Stimulated activated CD8-positive, alpha-beta memory T cell treated with anti-CD3 and anti-CD28 coated beads, Interleukin-2, amount 100 ng/mL, for 48 hours (primary cell): ENCODE measurements around the gene PPM1G.
"Not testable (repeated sequence)": the region's sequence is repeated elsewhere in the genome, so short reads cannot be mapped to it uniquely, and the experiment has no call there.

Experiments
- DNase-seq, 2 donors: peaks; one replicate each; pipeline ENCODE4 v3.0.0-alpha.2; 2020; ENCODE audit warnings: low read depth in 2 of 2

Gene PPM1G

GRCh38 chr2:27409321-27410073, at the start of gene PPM1G:
Gene PPM1G (minus strand): TSS chr2:27409591. CDS start chr2:27409422, 169 bp downstream.
- peak; percentile 97 to 98 for DNase-seq

- no peak for DNase-seq
These were observed 44.6 kb upstream of the PPM1G start for GRCh38 chr2:27453968-27454367.

- DNase-seq = no peak
These were observed 41.7 kb upstream of the PPM1G start for GRCh38 chr2:27451095-27451494.

- no peak for DNase-seq
These were observed 39.0 kb upstream of the PPM1G start for GRCh38 chr2:27448381-27448780.

- no peak for DNase-seq
These were observed 36.7 kb upstream of the PPM1G start for GRCh38 chr2:27446057-27446456.

- DNase-seq = no peak
These were observed 36.2 kb upstream of the PPM1G start for GRCh38 chr2:27445615-27446014.

- no peak for DNase-seq
These were observed 35.8 kb upstream of the PPM1G start for GRCh38 chr2:27445155-27445554.

GRCh38 chr2:27442920-27443282, 33.5 kb upstream of the PPM1G start:
- no peak for DNase-seq

GRCh38 chr2:27441958-27442919, 32.8 kb upstream of the PPM1G start, which contains the start of gene KRTCAP3:
Gene KRTCAP3 (plus strand): TSS chr2:27442381. CDS start chr2:27442413, 32 bp downstream.
- DNase-seq = peak in 1 of 2 donors; percentile 20

- DNase-seq = no peak
These were observed 32.0 kb upstream of the PPM1G start for GRCh38 chr2:27441226-27441926.

- no peak for DNase-seq
These were observed 26.2 kb upstream of the PPM1G start for GRCh38 chr2:27435628-27436027.

GRCh38 chr2:27431395-27431794, 22.0 kb upstream of the PPM1G start:
- no peak for DNase-seq

- DNase-seq = peak; percentile 74 to 76
These were observed 19.7 kb upstream of the PPM1G start for GRCh38 chr2:27428978-27429541.

GRCh38 chr2:27428213-27428977, 19.0 kb upstream of the PPM1G start, which contains the start of gene NRBP1:
Gene NRBP1 (plus strand): TSS chr2:27428631. CDS start chr2:27433274, 4,643 bp downstream.
- peak; percentile 89 to 91 for DNase-seq

GRCh38 chr2:27427863-27428212, 18.4 kb upstream of the PPM1G start:
- no peak for DNase-seq

- DNase-seq = not testable (repeated sequence)
These were observed 15.6 kb upstream of the PPM1G start for GRCh38 chr2:27425039-27425438.

GRCh38 chr2:27422958-27423357, 13.6 kb upstream of the PPM1G start:
- no peak for DNase-seq

GRCh38 chr2:27421660-27422250, 12.4 kb upstream of the PPM1G start:
- DNase-seq = no peak

- no peak for DNase-seq
These were observed 11.6 kb upstream of the PPM1G start for GRCh38 chr2:27420996-27421395.

- DNase-seq = no peak
These were observed 6.8 kb upstream of the PPM1G start for GRCh38 chr2:27416151-27416550.
